Measurements from ENCODE around the gene MIPOL1. TPM values are rescaled to one million over a fixed set of nuclear protein-coding genes. Genes with fewer than 3 reads are reported as not detected.
"Not testable (repeated sequence)": the region's sequence is repeated elsewhere in the genome, so short reads cannot be mapped to it uniquely, and the experiment has no call there.

The MIPOL1 gene
- total RNA-seq, 1 experiment from 2014 or later = 15.4 TPM

- H3K4me3 ChIP-seq (replicated peaks in 1 of 2; ENCODE audit: low read depth in 1 of 2, low read length in 2 of 2) = no peak overlapping the region
- no peak overlapping the region for H2AFZ ChIP-seq (ENCODE audit: low read depth, low read length, poor library complexity, severe bottlenecking)
- RAD21 ChIA-PET (ENCODE audit: low non-redundant PET in 1 of 2, low total read pairs in 2 of 2, uncharacterized antibody in 2 of 2, unreplicated experiment in 2 of 2) = no interaction called here
- BruUV-seq (replicated peaks) = no TSS peak
- H3K27ac ChIP-seq (ENCODE audit: low read depth, low read length) = no peak overlapping the region
- H3K27me3 ChIP-seq (ENCODE audit: insufficient read depth, low read length) = no peaks in the 10 kb centered on the region
- H3K4me2 ChIP-seq (ENCODE audit: low read length) = no peak overlapping the region
- POLR2A ChIA-PET = no interaction called here
- ATAC-seq = no peak
- H3K9me3 ChIP-seq (ENCODE audit: control insufficient read depth in 1 of 2, insufficient read depth in 1 of 2, low read depth in 1 of 2, low read length in 2 of 2) = no peaks in the 10 kb centered on the region
- no peak overlapping the region for H3K9ac ChIP-seq (ENCODE audit: low read length)
- DNase-seq (ENCODE audit: low read depth, low spot score) = no peak
- CTCF ChIA-PET = no interaction called here
- intact Hi-C loops (cut with micrococcal nuclease) = no loop called here
- H4K20me1 ChIP-seq (ENCODE audit: insufficient read depth) = no peaks in the 10 kb centered on the region
- H3K9me2 ChIP-seq (ENCODE audit: insufficient read depth) = no peaks in the 10 kb centered on the region
- no peaks in the 10 kb centered on the region for H3K4me1 ChIP-seq (ENCODE audit: control insufficient read depth in 1 of 2, insufficient read depth in 2 of 2, low read length in 2 of 2)
- TF ChIP-seq SP1 (IDR thresholded peaks at IDR 0.05; ENCODE audit: low read depth) (no peak), EGR1 (IDR thresholded peaks at IDR 0.05; ENCODE audit: low read depth) (no peak)
- H3K36me3 ChIP-seq (ENCODE audit: control insufficient read depth in 1 of 2, insufficient read depth in 2 of 2, low read length in 2 of 2) = no peaks in the 10 kb centered on the region
- H3K79me2 ChIP-seq (ENCODE audit: insufficient read depth, low read length) = no peaks in the 10 kb centered on the region
Observed at GRCh38 chr14:37181441-37181840, 16.3 kb upstream of the MIPOL1 start.

DNA sequence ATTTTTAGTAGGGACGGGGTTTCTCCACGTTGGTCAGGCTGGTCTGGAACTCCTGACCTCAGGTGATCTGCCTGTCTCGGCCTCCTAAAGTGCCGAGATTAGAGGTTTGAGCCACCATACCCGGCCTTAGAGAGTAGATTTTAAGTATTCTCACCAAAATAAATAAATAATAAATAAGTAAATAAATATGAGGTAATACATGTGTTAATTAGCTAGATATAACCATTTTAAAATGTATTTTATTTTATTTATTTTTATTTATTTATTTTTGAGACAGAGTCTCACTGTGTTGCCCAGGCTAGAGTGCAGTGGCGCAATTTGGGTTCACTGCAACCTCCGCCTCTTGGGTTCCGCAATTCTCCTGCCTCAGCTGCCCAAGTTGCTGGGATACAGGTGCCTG lies 13.2 kb upstream of the MIPOL1 start:
- H3K4me3 ChIP-seq (replicated peaks in 1 of 2; ENCODE audit: low read depth in 1 of 2, low read length in 2 of 2); H3K9me2 ChIP-seq (ENCODE audit: insufficient read depth); DNase-seq (ENCODE audit: low read depth, low spot score); H3K36me3 ChIP-seq (ENCODE audit: control insufficient read depth in 1 of 2, insufficient read depth in 2 of 2, low read length in 2 of 2); H2AFZ ChIP-seq (ENCODE audit: low read depth, low read length, poor library complexity, severe bottlenecking); intact Hi-C loops (cut with micrococcal nuclease); ATAC-seq; H3K9ac ChIP-seq (ENCODE audit: low read length); BruUV-seq (replicated peaks); H3K4me1 ChIP-seq (ENCODE audit: control insufficient read depth in 1 of 2, insufficient read depth in 2 of 2, low read length in 2 of 2); H3K27me3 ChIP-seq (ENCODE audit: insufficient read depth, low read length); POLR2A ChIA-PET; H3K4me2 ChIP-seq (ENCODE audit: low read length); H3K79me2 ChIP-seq (ENCODE audit: insufficient read depth, low read length); H3K9me3 ChIP-seq (ENCODE audit: control insufficient read depth in 1 of 2, insufficient read depth in 1 of 2, low read depth in 1 of 2, low read length in 2 of 2); CTCF ChIA-PET; RAD21 ChIA-PET (ENCODE audit: low non-redundant PET in 1 of 2, low total read pairs in 2 of 2, uncharacterized antibody in 2 of 2, unreplicated experiment in 2 of 2); H4K20me1 ChIP-seq (ENCODE audit: insufficient read depth); H3K27ac ChIP-seq (ENCODE audit: low read depth, low read length): not testable (repeated sequence)

GRCh38 chr14:37185670-37186069 lies 12.1 kb upstream of the MIPOL1 start:
- H3K27ac ChIP-seq (ENCODE audit: low read depth, low read length) = no peak overlapping the region
- CTCF ChIA-PET = no interaction called here
- H3K4me1 ChIP-seq (ENCODE audit: control insufficient read depth in 1 of 2, insufficient read depth in 2 of 2, low read length in 2 of 2) = no peaks in the 10 kb centered on the region
- POLR2A ChIA-PET = no interaction called here
- intact Hi-C loops (cut with micrococcal nuclease) = no loop called here
- ATAC-seq (no peak), DNase-seq (ENCODE audit: low read depth, low spot score) (no peak)
- no peaks in the 10 kb centered on the region for H3K79me2 ChIP-seq (ENCODE audit: insufficient read depth, low read length)
- no peak overlapping the region for H3K9ac ChIP-seq (ENCODE audit: low read length)
- no peaks in the 10 kb centered on the region for H3K9me3 ChIP-seq (ENCODE audit: control insufficient read depth in 1 of 2, insufficient read depth in 1 of 2, low read depth in 1 of 2, low read length in 2 of 2)
- no peaks in the 10 kb centered on the region for H3K27me3 ChIP-seq (ENCODE audit: insufficient read depth, low read length)
- RAD21 ChIA-PET (ENCODE audit: low non-redundant PET in 1 of 2, low total read pairs in 2 of 2, uncharacterized antibody in 2 of 2, unreplicated experiment in 2 of 2) = no interaction called here
- H3K36me3 ChIP-seq (ENCODE audit: control insufficient read depth in 1 of 2, insufficient read depth in 2 of 2, low read length in 2 of 2) = no peaks in the 10 kb centered on the region
- no peak for TF ChIP-seq CEBPB (IDR thresholded peaks at IDR 0.05; ENCODE audit: low read depth)
- TF ChIP-seq EZH2phosphoT487 (IDR thresholded peaks at IDR 0.05; ENCODE audit: borderline replicate concordance) = no peak
- TF ChIP-seq, protein P1, sequence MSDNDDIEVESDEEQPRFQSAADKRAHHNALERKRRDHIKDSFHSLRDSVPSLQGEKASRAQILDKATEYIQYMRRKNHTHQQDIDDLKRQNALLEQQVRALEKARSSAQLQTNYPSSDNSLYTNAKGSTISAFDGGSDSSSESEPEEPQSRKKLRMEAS (IDR thresholded peaks at IDR 0.05) = no peak
- TF ChIP-seq EZH2 (IDR thresholded peaks at IDR 0.05) = no peak
- TF ChIP-seq ATF3 (IDR thresholded peaks at IDR 0.05) = no peak
- no peak for TF ChIP-seq POLR2A (IDR thresholded peaks at IDR 0.05; ENCODE audit: borderline replicate concordance, extremely low read depth, insufficient read depth, insufficient read length)
- no peak for TF ChIP-seq ZFX (IDR thresholded peaks at IDR 0.05)
- no peak for TF ChIP-seq SRF (IDR thresholded peaks at IDR 0.05; ENCODE audit: low read depth)
- TF ChIP-seq SP1 (IDR thresholded peaks at IDR 0.05; ENCODE audit: low read depth) = no peak
- no peak for TF ChIP-seq FOSL1 (IDR thresholded peaks at IDR 0.05; ENCODE audit: low read depth)
- no peak for TF ChIP-seq CTCF (IDR thresholded peaks at IDR 0.05 in 2 of 3, conservative IDR thresholded peaks at IDR 0.05 in 1 of 3; ENCODE audit: borderline replicate concordance in 1 of 3, insufficient read depth in 1 of 3, low read depth in 2 of 3, low read length in 2 of 3)
- BruUV-seq (replicated peaks) = no TSS peak
- H3K4me3 ChIP-seq (replicated peaks in 1 of 2; ENCODE audit: low read depth in 1 of 2, low read length in 2 of 2) = no peak overlapping the region
- no peak overlapping the region for H2AFZ ChIP-seq (ENCODE audit: low read depth, low read length, poor library complexity, severe bottlenecking)
- no peaks in the 10 kb centered on the region for H3K9me2 ChIP-seq (ENCODE audit: insufficient read depth)
- H4K20me1 ChIP-seq (ENCODE audit: insufficient read depth) = no peaks in the 10 kb centered on the region
- H3K4me2 ChIP-seq (ENCODE audit: low read length) = no peak overlapping the region

Data from HCT116 (cell line).